GM18951 (cell line): ENCODE data around the gene STX17.
"Not testable (repeated sequence)": the region's sequence is repeated elsewhere in the genome, so short reads cannot be mapped to it uniquely, and the experiment has no call there.

ENCODE experiments used
- POLR2A ChIP-seq: IDR thresholded peaks from 4 replicates; pipeline ENCODE4 v1.6.1; 2011; ENCODE audit warnings: mild to moderate bottlenecking; ENCODE audit not compliant: insufficient read length, insufficient read depth; ENCODE audit errors: extremely low read depth
- in situ Hi-C: fragments of 300-500 bp; cut with MboI; formaldehyde crosslinking; loops from one replicate; pipeline ENCODE4 v1.12.0; 2022; ENCODE audit warnings: low sequenced_read_pairs, mixed read lengths, inconsistent platforms; ENCODE audit not compliant: unreplicated experiment

Gene STX17

DNA sequence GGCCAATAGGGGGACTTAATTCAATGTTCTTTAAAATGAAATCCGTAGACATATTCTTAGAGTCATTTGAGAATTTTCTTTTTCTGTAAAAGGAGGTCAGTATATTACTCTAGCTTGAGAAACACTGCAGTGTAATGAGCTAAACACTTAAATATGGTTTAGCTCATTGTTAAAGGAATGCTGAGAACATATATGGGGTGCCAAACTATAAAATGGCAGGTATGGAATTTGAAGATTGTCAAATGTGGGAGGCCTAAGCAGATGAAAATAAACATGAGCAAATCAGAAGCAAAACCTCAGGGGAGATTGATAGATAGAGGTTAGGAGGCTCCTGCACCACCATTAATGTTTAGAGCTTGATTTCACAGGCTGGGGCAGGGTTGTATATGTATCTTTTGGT is 57.9 kb downstream of the STX17 start:
- TF ChIP-seq POLR2A: no peak
- in situ Hi-C loops: no loop called here

GRCh38 chr9:99966001-99966400 is 59.5 kb downstream of the STX17 start:
- no peak for TF ChIP-seq POLR2A
- in situ Hi-C loops: no loop called here

GRCh38 chr9:99966716-99967115 is 60.3 kb downstream of the STX17 start:
- in situ Hi-C loops: no loop called here
- no peak for TF ChIP-seq POLR2A

- in situ Hi-C loops: no loop called here
- no peak for TF ChIP-seq POLR2A
Observed at GRCh38 chr9:99967457-99967856, 61.0 kb downstream of the STX17 start.

DNA sequence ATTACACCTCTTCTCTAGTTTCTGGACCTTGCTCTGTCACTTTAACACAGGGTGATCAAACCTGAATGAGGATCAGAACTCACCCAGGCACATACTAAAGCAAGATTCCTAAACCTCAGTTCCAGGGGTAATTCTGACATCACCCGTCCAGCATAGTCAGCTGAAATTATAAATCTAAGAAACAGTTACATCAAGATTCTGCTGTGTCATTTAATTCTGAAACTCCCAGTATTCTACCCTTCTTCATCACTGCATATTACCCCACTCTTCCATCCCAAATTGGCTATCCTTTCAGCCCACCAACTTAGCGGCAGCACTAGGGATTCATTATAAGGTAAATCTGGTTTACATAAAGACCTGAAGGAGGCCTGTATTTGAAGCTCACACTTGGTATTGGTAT is 64.0 kb downstream of the STX17 start:
- in situ Hi-C loops: no loop called here
- no peak for TF ChIP-seq POLR2A

DNA sequence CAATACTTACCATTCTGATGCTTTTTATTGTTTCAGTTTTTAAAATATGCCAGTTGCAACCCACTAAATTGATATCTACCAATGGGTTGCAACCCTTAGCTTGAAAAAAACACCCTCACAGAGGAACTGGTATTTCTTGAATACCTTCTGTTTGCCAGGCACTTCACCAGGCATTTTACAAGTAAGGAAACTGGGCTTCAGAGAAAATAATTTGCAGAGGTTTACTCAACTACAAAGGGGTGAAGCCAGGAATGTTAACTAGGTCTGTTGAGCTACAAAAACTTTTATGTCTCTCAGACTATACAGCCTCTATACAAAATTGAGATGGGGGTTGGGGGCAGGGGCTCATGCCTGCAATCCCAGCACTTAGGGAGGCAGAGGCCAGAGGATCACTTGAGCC is 65.0 kb downstream of the STX17 start:
- no peak for TF ChIP-seq POLR2A

DNA sequence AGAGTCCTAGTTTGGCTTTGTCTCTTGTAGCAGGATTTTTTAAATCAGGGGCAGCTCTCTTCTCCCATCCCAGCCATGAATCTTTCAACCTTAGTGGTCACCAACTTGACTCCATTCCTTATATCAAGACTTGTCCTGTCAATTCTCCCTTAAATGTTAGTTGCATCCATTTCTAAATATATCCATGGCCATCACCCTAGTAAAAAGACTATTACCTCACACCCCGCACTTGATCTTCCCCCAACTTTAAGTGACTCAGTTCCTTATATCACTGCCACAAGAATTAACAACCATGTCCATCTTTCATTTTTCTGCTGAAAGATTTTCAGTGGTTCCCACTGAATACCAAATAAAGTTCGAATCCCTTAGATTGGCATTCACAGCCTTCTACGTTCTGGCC is 67.0 kb downstream of the STX17 start:
- TF ChIP-seq POLR2A: no peak
- in situ Hi-C loops: no loop called here

More for the DNA sequence above, 65.0 kb downstream of the STX17 start:
- in situ Hi-C loops: no loop called here

DNA sequence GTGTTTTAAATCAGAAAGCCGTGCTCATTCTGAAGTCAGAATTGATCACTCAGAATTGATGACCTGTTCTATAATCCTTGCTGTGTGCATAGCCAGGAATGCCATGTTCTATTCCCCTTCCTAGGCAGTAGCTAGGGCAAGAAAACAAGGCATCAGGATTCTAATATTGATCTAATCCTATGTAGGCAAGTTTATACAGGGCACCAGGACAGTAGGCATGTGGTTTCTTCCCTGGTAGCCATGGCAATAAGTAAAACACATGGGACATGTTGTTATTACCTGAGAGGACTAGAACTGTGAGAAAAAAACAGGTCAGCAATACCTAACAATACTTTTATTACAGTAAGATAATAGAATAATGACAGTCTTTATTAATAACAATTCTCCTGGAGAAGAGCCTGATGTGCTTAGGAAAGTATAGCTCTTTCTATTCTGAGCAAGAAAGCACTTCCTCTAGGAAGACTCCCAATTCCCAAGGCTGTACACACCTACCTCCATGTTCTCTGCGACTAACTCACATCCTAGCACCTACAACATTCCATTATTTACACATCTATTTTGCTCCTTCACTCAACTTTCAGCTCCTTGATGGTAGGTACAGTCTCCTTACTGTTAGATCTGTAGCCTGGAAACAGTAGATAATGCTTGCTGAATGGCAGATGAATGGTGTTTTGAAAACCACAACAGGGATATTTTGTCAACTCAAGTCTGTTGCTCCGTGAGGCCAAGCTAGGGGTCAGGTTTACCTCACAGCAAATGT is 70.8 kb downstream of the STX17 start:
- no peak for TF ChIP-seq POLR2A
- in situ Hi-C loops: no loop called here

DNA sequence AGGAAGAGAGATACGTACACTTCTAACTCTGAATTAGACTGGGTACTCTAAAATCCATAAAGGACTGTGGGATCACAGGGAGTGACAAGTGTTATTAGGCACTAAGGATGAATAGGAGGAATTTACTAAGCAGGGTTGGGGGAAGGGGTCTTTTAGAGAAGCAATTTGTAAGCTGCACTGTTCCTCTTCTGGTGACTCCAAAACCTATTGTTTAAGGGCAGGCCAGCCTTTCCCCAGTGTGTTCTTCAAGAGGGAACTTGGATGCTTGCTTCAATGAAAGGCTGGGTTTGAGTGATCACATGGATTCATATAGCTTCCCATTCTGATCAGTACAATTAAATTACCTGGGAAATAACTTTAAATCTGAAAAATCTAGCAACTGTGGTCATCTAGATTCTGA is 71.8 kb downstream of the STX17 start:
- TF ChIP-seq POLR2A: no peak
- in situ Hi-C loops: no loop called here

- TF ChIP-seq POLR2A: no peak
- in situ Hi-C loops: no loop called here
Observed at GRCh38 chr9:99980598-99980997, 74.1 kb downstream of the STX17 start.

- no peak for TF ChIP-seq POLR2A
- in situ Hi-C loops: no loop called here
Observed at GRCh38 chr9:99986642-99987041, 80.2 kb downstream of the STX17 start.

DNA sequence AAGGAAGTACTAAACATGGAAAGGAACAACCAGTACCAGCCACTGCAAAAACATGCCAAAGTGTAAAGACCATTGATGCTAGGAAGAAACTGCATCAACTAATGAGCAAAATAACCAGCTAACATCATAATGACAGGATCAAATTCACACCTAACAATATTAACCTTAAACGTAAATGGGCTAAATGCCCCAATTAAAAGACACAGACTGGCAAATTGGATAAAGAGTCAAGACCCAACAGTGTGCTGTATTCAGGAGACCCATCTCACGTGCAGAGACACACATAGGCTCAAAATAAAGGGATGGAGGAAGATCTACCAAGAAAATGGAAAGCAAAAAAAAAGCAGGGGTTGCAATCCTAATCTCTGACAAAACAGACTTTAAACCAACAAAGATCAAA is 84.1 kb downstream of the STX17 start:
- in situ Hi-C loops: not testable (repeated sequence)

GRCh38 chr9:99998266-99998665 is 91.8 kb downstream of the STX17 start:
- in situ Hi-C loops: no loop called here
- TF ChIP-seq POLR2A: no peak

GRCh38 chr9:99998866-99999265 is 92.4 kb downstream of the STX17 start:
- in situ Hi-C loops: no loop called here
- TF ChIP-seq POLR2A: no peak

- no peak for TF ChIP-seq POLR2A
- in situ Hi-C loops: loop anchor here (10.0 to 25.0 kb wide), 2 partner anchors 195 to 812 kb away; no protein-coding TSS in a partner anchor
Observed at GRCh38 chr9:99999797-100000196, 93.3 kb downstream of the STX17 start.

GRCh38 chr9:100011062-100011681 is 104.7 kb downstream of the STX17 start:
- in situ Hi-C loops: loop anchor here (25.0 kb wide), 1 partner anchor 824 kb away; no protein-coding TSS in a partner anchor

More at GRCh38 chr9:100011062-100011681, 104.7 kb downstream of the STX17 start:
- no peak for TF ChIP-seq POLR2A
